HL-60/S4 (cell line): ENCODE measurements around the gene CKMT1A.
"Not testable (repeated sequence)": the region's sequence is repeated elsewhere in the genome, so short reads cannot be mapped to it uniquely, and the experiment has no call there.

Experiments
- in situ Hi-C: fragments of 300-500 bp; cut with MboI; formaldehyde crosslinking; loops from 2 replicates; pipeline ENCODE4 v1.14.3; 2022; ENCODE audit warnings: low sequenced_read_pairs

The CKMT1A gene

DNA sequence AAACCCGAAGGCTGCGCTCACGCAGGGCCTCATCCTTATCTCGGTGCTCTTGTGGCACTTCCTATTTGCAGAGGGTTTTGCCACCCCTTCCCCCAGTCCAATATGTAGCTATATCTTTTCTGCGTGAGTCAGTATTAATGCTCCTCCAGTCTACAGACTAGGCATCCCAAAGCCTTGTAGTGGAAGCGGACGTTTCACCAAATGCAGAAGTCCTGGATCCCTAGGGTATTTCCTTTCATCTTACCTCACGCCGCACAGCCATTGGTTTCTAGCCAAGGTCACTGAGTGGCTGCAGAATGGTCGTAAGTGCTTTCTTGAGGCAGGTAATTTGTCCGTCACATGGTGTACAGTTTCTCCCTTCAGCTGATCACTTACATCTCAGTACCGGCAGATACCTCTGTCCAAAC lies 53.2 kb downstream of the CKMT1A start:
- in situ Hi-C loops = not testable (repeated sequence)

DNA sequence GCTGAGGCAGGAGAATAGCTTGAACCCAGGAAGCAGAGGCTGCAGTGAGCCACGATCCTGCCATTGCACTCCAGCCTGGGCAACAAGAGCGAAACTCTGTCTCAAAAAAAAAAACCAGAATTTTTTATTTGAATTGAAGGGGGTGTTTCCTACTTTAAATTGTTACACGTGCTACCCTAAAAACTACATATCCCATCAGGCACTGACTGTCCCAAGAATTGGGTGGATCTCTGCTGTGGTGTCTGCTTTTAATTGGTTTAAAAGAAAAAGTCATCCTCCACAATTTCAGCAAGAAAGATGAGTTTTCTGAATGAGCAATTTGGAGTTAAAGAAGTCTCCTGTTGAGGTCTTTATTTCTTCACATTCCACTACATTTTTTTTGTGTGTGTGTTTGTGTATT lies 54.7 kb downstream of the CKMT1A start:
- in situ Hi-C loops = no loop called here
